Calu3 (cell line): ENCODE data around the gene ZIK1. TPM values are rescaled to one million over a fixed set of nuclear protein-coding genes. Genes with fewer than 3 reads are reported as not detected.

Experiments
- BruUV-seq: library from RNA; stranded (reverse); fragments of 400-500 nt; replicated peaks from 2 replicates; lab custom pipeline; 2021; lab: Mats Ljungman, UMichigan
- CTCF ChIA-PET: fragments of 300-600 bp; sonication (Branson Sonifier 250); formaldehyde crosslinking; loops from one replicate; lab custom pipeline; 2022; ENCODE audit warnings: antibody characterized with exemption; lab: Charles Lee
- DNase-seq: peaks from one replicate; pipeline ENCODE4 v3.0.0; 2022
- H3K27ac Mint-ChIP-seq: one replicate; pipeline ENCODE4 v1.8.0; 2022; ENCODE audit warnings: mixed read lengths; ENCODE audit not compliant: unreplicated experiment
- H3K27me3 Mint-ChIP-seq: one replicate; pipeline ENCODE4 v1.8.0; 2022; ENCODE audit warnings: mixed read lengths; ENCODE audit not compliant: unreplicated experiment
- H3K36me3 Mint-ChIP-seq: one replicate; pipeline ENCODE4 v1.8.0; 2022; ENCODE audit warnings: mild to moderate bottlenecking, moderate library complexity, mixed read lengths; ENCODE audit not compliant: insufficient read depth, unreplicated experiment
- H3K4me1 Mint-ChIP-seq: one replicate; pipeline ENCODE4 v1.8.0; 2022; ENCODE audit warnings: mild to moderate bottlenecking, low read depth, mixed read lengths; ENCODE audit not compliant: unreplicated experiment
- H3K4me3 Mint-ChIP-seq: one replicate; pipeline ENCODE4 v1.8.0; 2022; ENCODE audit warnings: mild to moderate bottlenecking, low read depth, moderate library complexity, mixed read lengths; ENCODE audit not compliant: unreplicated experiment
- H3K9me3 Mint-ChIP-seq: one replicate; pipeline ENCODE4 v1.8.0; 2022; ENCODE audit warnings: low read depth, mixed read lengths; ENCODE audit not compliant: unreplicated experiment
- intact Hi-C: fragments of 100-400 bp; cut with micrococcal nuclease; formaldehyde crosslinking; loops from one replicate; pipeline ENCODE4 v1.10.0; 2022; ENCODE audit not compliant: unreplicated experiment
- total RNA-seq: library from RNA; stranded (reverse); gene quantifications from 2 replicates; pipeline ENCODE4 v1.2.3, GENCODE V29; 2022
- TF ChIP-seq, protein P1 (sequence below): fragments of 200-600 bp; IDR thresholded peaks from one replicate; pipeline ENCODE4 v1.8.0; 2022; ENCODE audit warnings: antibody characterized with exemption; ENCODE audit not compliant: unreplicated experiment

The ZIK1 gene
- total RNA-seq, 1 experiment from 2014 or later, result not detected

- no TSS peak for BruUV-seq
- no peak overlapping the region for H3K4me3 Mint-ChIP-seq
- peaks cover 34% of the 10 kb centered on the region for H3K9me3 Mint-ChIP-seq
- H3K27me3 Mint-ChIP-seq, result no peaks in the 10 kb centered on the region
- peaks cover 42% of the 10 kb centered on the region for H3K36me3 Mint-ChIP-seq
- CTCF ChIA-PET, result no interaction called here
- H3K27ac Mint-ChIP-seq, result no peak overlapping the region
- DNase-seq, result no peak
- intact Hi-C loops, result no loop called here
- TF ChIP-seq, protein P1, sequence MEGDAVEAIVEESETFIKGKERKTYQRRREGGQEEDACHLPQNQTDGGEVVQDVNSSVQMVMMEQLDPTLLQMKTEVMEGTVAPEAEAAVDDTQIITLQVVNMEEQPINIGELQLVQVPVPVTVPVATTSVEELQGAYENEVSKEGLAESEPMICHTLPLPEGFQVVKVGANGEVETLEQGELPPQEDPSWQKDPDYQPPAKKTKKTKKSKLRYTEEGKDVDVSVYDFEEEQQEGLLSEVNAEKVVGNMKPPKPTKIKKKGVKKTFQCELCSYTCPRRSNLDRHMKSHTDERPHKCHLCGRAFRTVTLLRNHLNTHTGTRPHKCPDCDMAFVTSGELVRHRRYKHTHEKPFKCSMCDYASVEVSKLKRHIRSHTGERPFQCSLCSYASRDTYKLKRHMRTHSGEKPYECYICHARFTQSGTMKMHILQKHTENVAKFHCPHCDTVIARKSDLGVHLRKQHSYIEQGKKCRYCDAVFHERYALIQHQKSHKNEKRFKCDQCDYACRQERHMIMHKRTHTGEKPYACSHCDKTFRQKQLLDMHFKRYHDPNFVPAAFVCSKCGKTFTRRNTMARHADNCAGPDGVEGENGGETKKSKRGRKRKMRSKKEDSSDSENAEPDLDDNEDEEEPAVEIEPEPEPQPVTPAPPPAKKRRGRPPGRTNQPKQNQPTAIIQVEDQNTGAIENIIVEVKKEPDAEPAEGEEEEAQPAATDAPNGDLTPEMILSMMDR, result no peak
- peaks cover 8% of the 10 kb centered on the region for H3K4me1 Mint-ChIP-seq
Measured at GRCh38 chr19:57572415-57572947, 11.5 kb upstream of the ZIK1 start.

- DNase-seq, result no peak
- BruUV-seq, result no TSS peak
- peaks cover 12% of the 10 kb centered on the region for H3K4me1 Mint-ChIP-seq
- H3K27ac Mint-ChIP-seq, result no peak overlapping the region
- no peak overlapping the region for H3K4me3 Mint-ChIP-seq
- TF ChIP-seq, protein P1, result no peak
- H3K36me3 Mint-ChIP-seq, result peaks cover 52% of the 10 kb centered on the region
- intact Hi-C loops, result no loop called here
- H3K9me3 Mint-ChIP-seq, result peaks cover 30% of the 10 kb centered on the region
- CTCF ChIA-PET, result no interaction called here
- H3K27me3 Mint-ChIP-seq, result no peaks in the 10 kb centered on the region
Measured at GRCh38 chr19:57576661-57577060, 7.3 kb upstream of the ZIK1 start.

DNA sequence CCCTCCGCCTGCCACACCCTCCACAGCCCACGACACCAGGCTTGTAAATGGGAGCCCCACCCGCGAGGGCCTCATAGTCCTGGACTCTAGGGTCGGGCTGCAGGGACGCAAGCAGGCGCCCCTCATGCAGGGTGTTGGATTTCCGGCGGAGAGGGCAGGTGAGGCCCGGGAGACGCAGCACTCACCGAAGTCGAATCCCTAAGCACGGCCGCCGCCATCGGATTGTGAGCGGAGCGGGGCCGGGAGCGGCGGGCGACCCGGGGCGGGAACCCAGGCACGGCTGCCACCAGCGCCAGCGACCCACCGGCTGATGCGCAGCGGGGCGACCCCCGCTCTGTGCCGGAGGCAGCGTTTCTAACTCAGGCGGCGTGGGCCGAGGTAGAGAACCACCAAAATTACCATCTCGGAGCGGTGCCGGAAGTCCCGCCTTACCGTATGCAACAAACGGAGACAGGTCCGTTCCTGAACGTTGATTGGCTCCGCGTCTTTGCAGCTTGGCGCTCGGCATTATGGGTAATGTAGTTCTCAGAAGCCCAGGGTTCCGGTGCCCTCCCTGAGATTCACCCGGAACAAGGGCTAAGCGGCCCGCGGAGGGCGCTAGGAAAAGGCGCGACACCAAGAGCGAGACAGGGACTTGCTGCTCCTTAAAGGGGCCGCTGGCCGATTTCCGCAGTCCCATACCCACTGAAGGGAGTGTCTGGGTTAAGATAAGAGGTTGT, 5.3 kb upstream of the ZIK1 start, which contains the start of gene ZNF416:
ZNF416 (minus strand) TSS at position 425 of the 719 bp plus-strand sequence; CDS start at position 218, 207 bp downstream.
- CTCF ChIA-PET, result no interaction called here
- TF ChIP-seq, protein P1, result no peak
- Mint-ChIP-seq H3K4me3 (peak within 1 kb of the TSS; percentile 74), H3K4me1 (peaks cover 12% of the 10 kb centered on the region), H3K27me3 (no peaks in the 10 kb centered on the region), H3K27ac (peak within 1 kb of the TSS; percentile 55), H3K9me3 (peaks cover 34% of the 10 kb centered on the region), H3K36me3 (peaks cover 49% of the 10 kb centered on the region)
- DNase-seq, result peak; percentile 96
- intact Hi-C loops, result no loop called here
- BruUV-seq, result TSS peak; percentile 76

GRCh38 chr19:57583104-57583520, 833 bp upstream of the ZIK1 start:
- H3K36me3 Mint-ChIP-seq, result peaks cover 9% of the 10 kb centered on the region
- BruUV-seq, result no TSS peak
- H3K4me1 Mint-ChIP-seq, result no peaks in the 10 kb centered on the region
- DNase-seq, result no peak
- no peak overlapping the region for H3K4me3 Mint-ChIP-seq
- no peaks in the 10 kb centered on the region for H3K27me3 Mint-ChIP-seq
- CTCF ChIA-PET, result no interaction called here
- TF ChIP-seq, protein P1, result no peak
- H3K9me3 Mint-ChIP-seq, result peaks cover 21% of the 10 kb centered on the region
- no peak overlapping the region for H3K27ac Mint-ChIP-seq
- intact Hi-C loops, result no loop called here
